Fibroblast of lung (primary cell): ENCODE measurements around the gene OSBPL6. TPM values are rescaled to one million over a fixed set of nuclear protein-coding genes. Genes with fewer than 3 reads are reported as not detected.
"Not testable (repeated sequence)": the region's sequence is repeated elsewhere in the genome, so short reads cannot be mapped to it uniquely, and the experiment has no call there.

Source experiments
- DNase-seq, 2 donors: peaks; one replicate each; pipeline versions ENCODE4 v3.0.0 to v3.0.0-alpha.2; 2010; ENCODE audit warnings: low read depth in 2 of 2
- H2AFZ ChIP-seq: 2 replicates; pipeline ENCODE4 v1.5.1; 2012; ENCODE audit warnings: low read length, control low read depth, inconsistent platforms
- H3K27ac ChIP-seq: 2 replicates; pipeline ENCODE4 v1.5.1; 2011; ENCODE audit warnings: low read length, control low read depth; ENCODE audit not compliant: insufficient read depth
- H3K27me3 ChIP-seq: 2 replicates; pipeline ENCODE4 v1.5.1; 2011; ENCODE audit warnings: mild to moderate bottlenecking, low read length; ENCODE audit not compliant: control insufficient read depth, insufficient read depth
- H3K36me3 ChIP-seq: 2 replicates; pipeline ENCODE4 v1.5.1; 2011; ENCODE audit warnings: low read length; ENCODE audit not compliant: control insufficient read depth, insufficient read depth
- H3K4me1 ChIP-seq: 2 replicates; pipeline ENCODE4 v1.5.1; 2011; ENCODE audit warnings: low read length; ENCODE audit not compliant: control insufficient read depth, insufficient read depth; ENCODE audit errors: extremely low read depth
- H3K4me2 ChIP-seq: 2 replicates; pipeline ENCODE4 v1.5.1; 2011; ENCODE audit warnings: low read length, control low read depth; ENCODE audit not compliant: insufficient read depth; ENCODE audit errors: extremely low read depth
- H3K4me3 ChIP-seq, 4 experiments: fragments of 200-600 bp in 1 of 4; sonication (generic) in 1 of 4; replicated peaks in 1 of 4; 2 replicates each; pipeline ENCODE4 v1.5.1; 2011 to 2016; ENCODE audit warnings: low read length in 4 of 4, low read depth in 3 of 4, mild to moderate bottlenecking in 3 of 4, control low read depth in 2 of 4, inconsistent platforms in 1 of 4, mixed read lengths in 1 of 4; ENCODE audit not compliant: insufficient read depth in 1 of 4; ENCODE audit errors: control extremely low read depth in 1 of 4
- H3K79me2 ChIP-seq: 2 replicates; pipeline ENCODE4 v1.5.1; 2012; ENCODE audit warnings: mild to moderate bottlenecking, low read length, inconsistent platforms; ENCODE audit not compliant: control insufficient read depth, insufficient read depth
- H3K9ac ChIP-seq: 2 replicates; pipeline ENCODE4 v1.5.1; 2011; ENCODE audit warnings: mild to moderate bottlenecking, low read length, control low read depth; ENCODE audit not compliant: insufficient read depth
- H3K9me3 ChIP-seq: 2 replicates; pipeline ENCODE4 v1.5.1; 2012; ENCODE audit warnings: low read depth, low read length; ENCODE audit not compliant: control insufficient read depth, insufficient read depth
- H4K20me1 ChIP-seq: 2 replicates; pipeline ENCODE4 v1.5.1; 2011; ENCODE audit warnings: low read length; ENCODE audit not compliant: control insufficient read depth, insufficient read depth; ENCODE audit errors: extremely low read depth
- EZH2 ChIP-seq: IDR thresholded peaks from 2 replicates; pipeline ENCODE4 v1.5.1; 2012; ENCODE audit warnings: low read length, control low read depth, mild to moderate bottlenecking; ENCODE audit errors: missing control alignments
- polyA plus RNA-seq, 2 donors: library from polyadenylated mRNA; depleted of rRNA in 1 of 2; stranded (reverse) in 1 of 2; unstranded in 1 of 2; fragments of >200 nt; gene quantifications; 2 replicates each; pipeline ENCODE4 v1.2.1, GENCODE V29; 2011 to 2012; ENCODE audit warnings: missing spikeins in 1 of 2
- total RNA-seq: library from RNA; depleted of rRNA; stranded (reverse); fragments of >200 nt; gene quantifications from 2 replicates; pipeline ENCODE4 v1.2.1, GENCODE V29; 2014
- TF ChIP-seq, protein P1 (sequence below), 2 donors: IDR thresholded peaks in 1 of 2; conservative IDR thresholded peaks in 1 of 2; 1 replicate in 1 of 2; 2 replicates in 1 of 2; pipeline ENCODE4 v1.5.1; 2011 to 2012; ENCODE audit warnings: low read length in 2 of 2, control low read depth in 1 of 2, inconsistent platforms in 1 of 2, low read depth in 1 of 2, mild to moderate bottlenecking in 1 of 2

The OSBPL6 gene
- total and polyA plus RNA-seq, 2 donors (not counting 1 experiment from before 2014, with no cell fraction given): 1.0 to 5.3 TPM

DNA sequence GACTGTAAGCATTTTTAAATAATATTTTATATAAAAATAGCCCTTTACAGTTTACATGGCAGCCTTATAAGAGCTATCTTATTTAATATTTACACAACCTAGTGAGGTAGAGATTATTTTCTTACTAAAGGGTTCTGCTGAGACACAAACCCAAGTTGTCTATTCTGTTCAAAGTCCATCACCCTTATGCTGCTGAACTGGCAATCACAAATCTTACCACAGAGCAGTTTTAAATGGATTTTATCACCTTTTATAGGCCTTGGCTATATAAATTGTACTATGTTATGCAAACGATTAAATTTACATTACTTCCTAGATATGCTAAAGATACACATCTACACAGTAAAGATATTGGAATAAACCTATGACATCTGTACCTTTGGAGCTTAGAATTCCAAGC lies 41.3 kb upstream of the OSBPL6 start:
- Histone ChIP-seq H3K4me3 (no peak overlapping the region), H4K20me1 (no peaks in the 10 kb centered on the region), H3K4me1 (no peaks in the 10 kb centered on the region), H2AFZ (no peak overlapping the region), H3K4me2 (no peak overlapping the region), H3K79me2 (no peaks in the 10 kb centered on the region), H3K27ac (no peak overlapping the region), H3K9ac (no peak overlapping the region), H3K27me3 (no peaks in the 10 kb centered on the region), H3K9me3 (no peaks in the 10 kb centered on the region), H3K36me3 (no peaks in the 10 kb centered on the region)
- no peak for DNase-seq
- TF ChIP-seq, protein P1, sequence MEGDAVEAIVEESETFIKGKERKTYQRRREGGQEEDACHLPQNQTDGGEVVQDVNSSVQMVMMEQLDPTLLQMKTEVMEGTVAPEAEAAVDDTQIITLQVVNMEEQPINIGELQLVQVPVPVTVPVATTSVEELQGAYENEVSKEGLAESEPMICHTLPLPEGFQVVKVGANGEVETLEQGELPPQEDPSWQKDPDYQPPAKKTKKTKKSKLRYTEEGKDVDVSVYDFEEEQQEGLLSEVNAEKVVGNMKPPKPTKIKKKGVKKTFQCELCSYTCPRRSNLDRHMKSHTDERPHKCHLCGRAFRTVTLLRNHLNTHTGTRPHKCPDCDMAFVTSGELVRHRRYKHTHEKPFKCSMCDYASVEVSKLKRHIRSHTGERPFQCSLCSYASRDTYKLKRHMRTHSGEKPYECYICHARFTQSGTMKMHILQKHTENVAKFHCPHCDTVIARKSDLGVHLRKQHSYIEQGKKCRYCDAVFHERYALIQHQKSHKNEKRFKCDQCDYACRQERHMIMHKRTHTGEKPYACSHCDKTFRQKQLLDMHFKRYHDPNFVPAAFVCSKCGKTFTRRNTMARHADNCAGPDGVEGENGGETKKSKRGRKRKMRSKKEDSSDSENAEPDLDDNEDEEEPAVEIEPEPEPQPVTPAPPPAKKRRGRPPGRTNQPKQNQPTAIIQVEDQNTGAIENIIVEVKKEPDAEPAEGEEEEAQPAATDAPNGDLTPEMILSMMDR (conservative IDR thresholded peaks at IDR 0.05 in 1 of 2, IDR thresholded peaks at IDR 0.05 in 1 of 2; ENCODE audit: low read depth in 1 of 2, low read length in 2 of 2): no peak
- no peak for TF ChIP-seq EZH2

DNA sequence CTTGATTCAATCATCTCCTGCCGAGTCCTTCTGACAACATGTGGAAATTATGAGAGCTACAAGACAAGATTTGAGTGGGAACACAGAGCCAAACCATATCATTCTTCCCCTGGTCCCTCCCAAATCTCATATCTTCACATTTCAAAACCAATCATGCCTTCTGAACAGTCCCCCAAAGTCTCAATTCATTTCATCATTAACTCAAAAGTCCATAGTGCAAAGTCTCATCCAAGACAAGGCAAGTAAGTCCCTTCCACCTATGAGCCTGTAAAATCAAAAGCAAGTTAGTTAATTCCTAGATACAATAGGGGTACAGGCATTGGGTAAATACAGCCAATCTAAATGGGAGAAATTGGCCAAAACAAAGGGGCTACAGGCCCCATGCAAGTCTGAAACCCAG lies 40.4 kb upstream of the OSBPL6 start:
- DNase-seq, H3K4me2 ChIP-seq, H3K9ac ChIP-seq, H3K79me2 ChIP-seq, H3K4me3 ChIP-seq, H2AFZ ChIP-seq, H3K36me3 ChIP-seq, H3K4me1 ChIP-seq, H3K27ac ChIP-seq, H4K20me1 ChIP-seq, H3K27me3 ChIP-seq, H3K9me3 ChIP-seq: not testable (repeated sequence)

DNA sequence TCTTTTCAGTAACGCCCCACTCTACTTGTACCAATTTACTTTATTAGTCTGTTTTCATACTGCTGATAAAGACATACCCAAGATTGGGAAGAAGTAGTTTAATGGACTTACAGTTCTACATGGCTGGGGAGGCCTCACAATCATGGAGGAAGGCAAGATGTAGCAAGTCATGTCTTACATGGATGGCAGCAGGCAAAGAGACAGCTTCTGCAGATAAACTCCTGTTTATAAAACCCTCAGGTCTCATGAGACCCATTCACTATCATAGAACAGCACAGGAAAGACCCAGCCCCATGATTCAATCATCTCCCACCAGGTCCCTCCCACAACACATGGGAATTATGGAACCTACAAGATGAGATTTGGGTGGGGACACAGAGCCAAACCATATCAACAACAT lies 38.8 kb upstream of the OSBPL6 start:
- H3K27me3 ChIP-seq: no peaks in the 10 kb centered on the region
- no peak overlapping the region for H3K9ac ChIP-seq
- no peaks in the 10 kb centered on the region for H3K9me3 ChIP-seq
- no peak overlapping the region for H3K4me2 ChIP-seq
- H4K20me1 ChIP-seq: no peaks in the 10 kb centered on the region
- H3K27ac ChIP-seq: no peak overlapping the region
- no peak for DNase-seq
- no peak overlapping the region for H2AFZ ChIP-seq
- H3K79me2 ChIP-seq: no peaks in the 10 kb centered on the region
- H3K4me3 ChIP-seq: no peak overlapping the region
- no peaks in the 10 kb centered on the region for H3K4me1 ChIP-seq
- no peaks in the 10 kb centered on the region for H3K36me3 ChIP-seq
- no peak for TF ChIP-seq EZH2
- TF ChIP-seq, protein P1 (conservative IDR thresholded peaks at IDR 0.05 in 1 of 2, IDR thresholded peaks at IDR 0.05 in 1 of 2; ENCODE audit: low read depth in 1 of 2, low read length in 2 of 2): no peak

DNA sequence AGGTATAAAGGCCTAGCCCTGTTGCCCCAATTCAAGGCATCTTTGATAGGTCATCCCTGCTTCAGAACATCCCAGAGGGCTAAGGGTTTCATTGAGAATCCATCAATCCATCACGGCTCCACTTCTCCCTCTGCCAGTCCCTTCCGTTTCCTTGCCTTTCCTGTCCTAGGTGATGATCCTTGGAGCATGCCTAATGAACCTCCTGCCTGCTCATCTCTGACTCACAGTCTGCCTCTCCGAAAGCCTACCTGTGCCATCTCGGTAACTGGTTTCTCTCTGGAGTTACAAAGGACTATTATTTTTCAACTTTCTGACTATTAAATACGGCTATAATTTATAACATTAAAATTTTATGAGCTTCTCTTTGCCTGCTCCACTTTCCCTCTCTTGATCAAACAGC lies 36.7 kb upstream of the OSBPL6 start:
- Histone ChIP-seq H4K20me1 (no peaks in the 10 kb centered on the region), H3K9ac (no peak overlapping the region), H3K4me3 (no peak overlapping the region), H3K27me3 (no peaks in the 10 kb centered on the region), H3K36me3 (no peaks in the 10 kb centered on the region), H3K79me2 (no peaks in the 10 kb centered on the region), H3K4me1 (no peaks in the 10 kb centered on the region), H3K4me2 (no peak overlapping the region), H2AFZ (no peak overlapping the region), H3K27ac (no peak overlapping the region), H3K9me3 (no peaks in the 10 kb centered on the region)
- no peak for TF ChIP-seq EZH2
- TF ChIP-seq, protein P1 (conservative IDR thresholded peaks at IDR 0.05 in 1 of 2, IDR thresholded peaks at IDR 0.05 in 1 of 2; ENCODE audit: low read depth in 1 of 2, low read length in 2 of 2): no peak
- DNase-seq: no peak
